ENCODE measurements around the gene HINFP. TPM values are rescaled to one million over a fixed set of nuclear protein-coding genes. Genes with fewer than 3 reads are reported as not detected.

HINFP gene
- total RNA-seq, 4 donors from 2014 or later: 24.0 to 37.7 (median 33.2) TPM

GRCh38 chr11:119109843-119110242 is 11.5 kb upstream of the HINFP start:
- Histone ChIP-seq H3K4me3 (replicated peaks in 1 of 3) (no peak overlapping the region), H3K27me3 (no peaks in the 10 kb centered on the region), H3K36me3 (peaks cover 19 to 26% of the 10 kb centered on the region in 2 donors), H3K4me1 (peaks cover 14 to 27% of the 10 kb centered on the region in 2 donors), H3K27ac (no peak overlapping the region), H3K9me3 (no peaks in the 10 kb centered on the region)
- no peak for DNase-seq
- intact Hi-C loops (cut with DNase I): no loop called here
- whole genome bisulfite sequencing, 2 donors: 92 to 93% methylated on average over 3 of the region's 3 CpGs
- TF ChIP-seq CTCF (IDR thresholded peaks at IDR 0.05) (no peak), POLR2A (IDR thresholded peaks at IDR 0.05) (no peak)

- intact Hi-C loops (cut with DNase I): no loop called here
- Histone ChIP-seq H3K4me1 (peaks cover 14 to 27% of the 10 kb centered on the region in 2 donors), H3K27me3 (no peaks in the 10 kb centered on the region), H3K36me3 (peaks cover 19 to 26% of the 10 kb centered on the region in 2 donors), H3K27ac (no peak overlapping the region), H3K9me3 (no peaks in the 10 kb centered on the region), H3K4me3 (replicated peaks in 1 of 3) (no peak overlapping the region)
- no peak for TF ChIP-seq POLR2A (IDR thresholded peaks at IDR 0.05)
- TF ChIP-seq CTCF (IDR thresholded peaks at IDR 0.05): no peak
- DNase-seq: no peak
- 84 to 85% methylated on average over 10 of the region's 10 CpGs for WGBS, 2 donors
These were observed 10.9 kb upstream of the HINFP start for GRCh38 chr11:119110439-119110838.

DNA sequence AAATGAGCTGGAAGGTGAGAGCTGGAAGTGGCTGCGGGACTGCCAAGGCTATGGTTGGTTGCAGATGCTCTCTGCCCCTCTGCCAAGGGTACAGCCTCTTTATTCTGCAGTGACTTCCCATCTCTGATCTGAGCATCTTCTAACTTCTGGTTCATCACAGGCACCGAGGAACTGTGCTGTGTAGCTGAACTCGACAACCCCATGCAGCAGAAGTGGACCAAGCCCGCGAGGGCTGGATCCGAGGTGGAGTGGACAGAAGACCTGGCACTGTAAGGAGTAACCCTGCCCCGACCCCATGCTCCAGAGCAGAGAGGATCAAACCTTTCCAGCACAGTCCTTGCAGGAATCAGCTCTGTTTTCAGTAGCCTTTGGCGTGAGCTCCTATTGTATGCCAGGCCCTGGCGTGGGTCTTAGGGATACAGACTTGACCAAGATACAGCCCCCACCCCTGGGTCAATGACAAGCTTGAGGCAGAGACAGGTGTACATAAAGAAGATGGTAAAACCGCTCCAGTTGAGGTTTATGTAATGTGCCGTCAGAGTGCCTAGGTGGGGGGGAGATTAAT is 9.9 kb upstream of the HINFP start:
- no peaks in the 10 kb centered on the region for H3K27me3 ChIP-seq
- intact Hi-C loops (cut with DNase I): no loop called here
- no peak overlapping the region for H3K27ac ChIP-seq
- H3K4me3 ChIP-seq (replicated peaks in 1 of 3): no peak overlapping the region
- no peak for DNase-seq
- no peaks in the 10 kb centered on the region for H3K9me3 ChIP-seq
- TF ChIP-seq CTCF (IDR thresholded peaks at IDR 0.05): no peak
- TF ChIP-seq POLR2A (IDR thresholded peaks at IDR 0.05): no peak
- H3K36me3 ChIP-seq: peaks cover 19 to 30% of the 10 kb centered on the region in 2 donors
- 89 to 93% methylated on average over 10 to 11 of the region's 11 CpGs for WGBS, 2 donors
- peaks cover 12 to 23% of the 10 kb centered on the region in 2 donors for H3K4me1 ChIP-seq

GRCh38 chr11:119112314-119113020 is 8.9 kb upstream of the HINFP start:
- Histone ChIP-seq H3K9me3 (no peaks in the 10 kb centered on the region), H3K27me3 (no peaks in the 10 kb centered on the region), H3K4me1 (peaks cover 8 to 18% of the 10 kb centered on the region in 2 donors), H3K4me3 (replicated peaks in 1 of 3) (no peak overlapping the region), H3K36me3 (peaks cover 19 to 30% of the 10 kb centered on the region in 2 donors), H3K27ac (no peak overlapping the region)
- no peak for TF ChIP-seq CTCF (IDR thresholded peaks at IDR 0.05)
- TF ChIP-seq POLR2A (IDR thresholded peaks at IDR 0.05): no peak
- WGBS, 2 donors: 89 to 91% methylated on average over 11 of the region's 12 CpGs
- intact Hi-C loops (cut with DNase I): no loop called here
- no peak for DNase-seq

- peaks cover 19 to 30% of the 10 kb centered on the region in 2 donors for H3K36me3 ChIP-seq
- intact Hi-C loops (cut with DNase I): no loop called here
- WGBS, 2 donors: 95 to 98% methylated on average over 9 of the region's 9 CpGs
- H3K27ac ChIP-seq: no peak overlapping the region
- peaks cover 0 to 9% of the 10 kb centered on the region in 2 donors for H3K4me1 ChIP-seq
- no peak overlapping the region for H3K4me3 ChIP-seq (replicated peaks in 1 of 3)
- TF ChIP-seq CTCF (IDR thresholded peaks at IDR 0.05): no peak
- no peak for TF ChIP-seq POLR2A (IDR thresholded peaks at IDR 0.05)
- H3K9me3 ChIP-seq: no peaks in the 10 kb centered on the region
- no peaks in the 10 kb centered on the region for H3K27me3 ChIP-seq
- DNase-seq: no peak
These were observed 7.7 kb upstream of the HINFP start for GRCh38 chr11:119113716-119114115.

Measured in thyroid gland (tissue), 4 donors.